OCI-LY1 (cell line): Measurements from ENCODE around the gene PPP2R2C.

Source experiments
- H2AFZ ChIP-seq: fragments of 200-600 bp; sonication (generic), shearing (Covaris generic); 2 replicates; pipeline ENCODE4 v1.6.0; 2014; ENCODE audit warnings: antibody characterized with exemption, mild to moderate bottlenecking, low read length
- H3F3A ChIP-seq: fragments of 200-600 bp; sonication (generic), shearing (Covaris generic); 2 replicates; pipeline ENCODE4 v1.6.0; 2014; ENCODE audit warnings: mild to moderate bottlenecking, antibody characterized with exemption, low read length, moderate library complexity; ENCODE audit not compliant: insufficient read depth
- H3K27ac ChIP-seq: fragments of 200-600 bp; sonication (generic); 2 replicates; pipeline ENCODE4 v1.5.1; 2014; ENCODE audit warnings: low read length, mixed run types, mild to moderate bottlenecking, low read depth; ENCODE audit not compliant: poor library complexity, severe bottlenecking
- H3K27me3 ChIP-seq: fragments of 200-600 bp; sonication (generic); 2 replicates; pipeline ENCODE4 v1.6.0; 2014; ENCODE audit warnings: antibody characterized with exemption, mild to moderate bottlenecking, low read length, moderate library complexity; ENCODE audit not compliant: insufficient read depth
- H3K36me3 ChIP-seq: fragments of 200-600 bp; sonication (generic); 2 replicates; pipeline ENCODE4 v1.6.1; 2014; ENCODE audit warnings: mild to moderate bottlenecking, antibody characterized with exemption, low read length, moderate library complexity, mixed read lengths; ENCODE audit not compliant: insufficient read depth
- H3K4me1 ChIP-seq: fragments of 200-600 bp; sonication (generic); 2 replicates; pipeline ENCODE4 v1.5.1; 2014; ENCODE audit warnings: mild to moderate bottlenecking, low read length, moderate library complexity; ENCODE audit not compliant: insufficient read depth, severe bottlenecking
- H3K4me2 ChIP-seq: fragments of 200-600 bp; sonication (generic), shearing (Covaris generic); 2 replicates; pipeline ENCODE4 v1.6.1; 2014; ENCODE audit warnings: low read length
- H3K4me3 ChIP-seq: fragments of 200-600 bp; sonication (generic); 2 replicates; pipeline ENCODE4 v1.5.1; 2014; ENCODE audit warnings: low read length, low read depth, mild to moderate bottlenecking, mixed read lengths; ENCODE audit not compliant: poor library complexity, severe bottlenecking
- H3K79me2 ChIP-seq: fragments of 200-600 bp; shearing (Covaris generic); 2 replicates; pipeline ENCODE4 v1.6.1; 2016; ENCODE audit warnings: mixed run types, low read length, mixed read lengths; ENCODE audit not compliant: insufficient read depth
- H3K9ac ChIP-seq: fragments of 200-600 bp; sonication (generic), shearing (Covaris generic); 2 replicates; pipeline ENCODE4 v1.6.1; 2014; ENCODE audit warnings: mild to moderate bottlenecking, low read length, mixed read lengths
- H3K9me2 ChIP-seq: fragments of 200-600 bp; sonication (generic), shearing (Covaris generic); 2 replicates; pipeline ENCODE4 v1.6.1; 2014; ENCODE audit warnings: low read depth, mild to moderate bottlenecking, low read length, mixed read lengths
- H3K9me3 ChIP-seq: fragments of 200-600 bp; shearing (Covaris generic); 2 replicates; pipeline ENCODE4 v1.6.1; 2014; ENCODE audit warnings: low read length, mixed read lengths
- H4K20me1 ChIP-seq: fragments of 200-600 bp; sonication (generic), shearing (Covaris generic); 2 replicates; pipeline ENCODE4 v1.6.0; 2016; ENCODE audit warnings: mild to moderate bottlenecking, low read length; ENCODE audit not compliant: insufficient read depth
- CTCF ChIP-seq: fragments of 200-600 bp; sonication (generic), shearing (Covaris generic); IDR thresholded peaks from 2 replicates; pipeline ENCODE4 v1.5.1; 2017; ENCODE audit warnings: mild to moderate bottlenecking, antibody characterized with exemption, low read length, moderate library complexity, mixed read lengths
- EZH2 ChIP-seq: fragments of 200-600 bp; sonication (generic), shearing (Covaris generic); IDR thresholded peaks from 2 replicates; pipeline ENCODE4 v1.8.0; 2017; ENCODE audit warnings: borderline replicate concordance, mixed run types, mild to moderate bottlenecking, antibody characterized with exemption, low read length, moderate library complexity, mixed read lengths

The PPP2R2C gene

GRCh38 chr4:6280365-6280996, 191.9 kb downstream of the PPP2R2C start:
- Histone ChIP-seq H3K4me1 (no peaks in the 10 kb centered on the region), H3K27me3 (no peaks in the 10 kb centered on the region), H4K20me1 (no peaks in the 10 kb centered on the region), H3K27ac (no peak overlapping the region), H3K9ac (no peak overlapping the region), H3K79me2 (no peaks in the 10 kb centered on the region), H3K9me2 (no peaks in the 10 kb centered on the region), H3F3A (no peaks in the 10 kb centered on the region), H3K9me3 (no peaks in the 10 kb centered on the region), H3K4me2 (no peak overlapping the region), H2AFZ (no peak overlapping the region), H3K36me3 (no peaks in the 10 kb centered on the region), H3K4me3 (no peak overlapping the region)
- no peak for TF ChIP-seq EZH2
- TF ChIP-seq CTCF: no peak

GRCh38 chr4:6279582-6280289, 192.7 kb downstream of the PPP2R2C start:
- Histone ChIP-seq H3K27ac (no peak overlapping the region), H3K4me1 (no peaks in the 10 kb centered on the region), H3K4me3 (no peak overlapping the region), H3K9me3 (no peaks in the 10 kb centered on the region), H2AFZ (no peak overlapping the region), H3F3A (no peaks in the 10 kb centered on the region), H3K9ac (no peak overlapping the region), H3K79me2 (no peaks in the 10 kb centered on the region), H3K36me3 (no peaks in the 10 kb centered on the region), H4K20me1 (no peaks in the 10 kb centered on the region), H3K4me2 (no peak overlapping the region), H3K9me2 (no peaks in the 10 kb centered on the region), H3K27me3 (no peaks in the 10 kb centered on the region)
- TF ChIP-seq EZH2: no peak
- no peak for TF ChIP-seq CTCF

- no peaks in the 10 kb centered on the region for H3K9me3 ChIP-seq
- no peaks in the 10 kb centered on the region for H3K4me1 ChIP-seq
- no peaks in the 10 kb centered on the region for H3K36me3 ChIP-seq
- no peaks in the 10 kb centered on the region for H4K20me1 ChIP-seq
- no peak overlapping the region for H3K9ac ChIP-seq
- H3K9me2 ChIP-seq: no peaks in the 10 kb centered on the region
- H3F3A ChIP-seq: no peaks in the 10 kb centered on the region
- H3K4me3 ChIP-seq: no peak overlapping the region
- H2AFZ ChIP-seq: no peak overlapping the region
- H3K27ac ChIP-seq: no peak overlapping the region
- H3K79me2 ChIP-seq: no peaks in the 10 kb centered on the region
- TF ChIP-seq CTCF (no peak), EZH2 (no peak)
- no peak overlapping the region for H3K4me2 ChIP-seq
- no peaks in the 10 kb centered on the region for H3K27me3 ChIP-seq
Measured at GRCh38 chr4:6278801-6279197, 193.6 kb downstream of the PPP2R2C start.
